Fibroblast of lung (primary cell): ENCODE measurements around the gene CCNE1.
"Not testable (repeated sequence)": the region's sequence is repeated elsewhere in the genome, so short reads cannot be mapped to it uniquely, and the experiment has no call there.

Experiments used
- CTCF ChIP-seq, 2 donors: IDR thresholded peaks in 1 of 2; conservative IDR thresholded peaks in 1 of 2; 1 replicate in 1 of 2; 2 replicates in 1 of 2; pipeline ENCODE4 v1.5.1; 2011 to 2012; ENCODE audit warnings: low read length in 2 of 2, control low read depth in 1 of 2, inconsistent platforms in 1 of 2, low read depth in 1 of 2, mild to moderate bottlenecking in 1 of 2
- EZH2 ChIP-seq: IDR thresholded peaks from 2 replicates; pipeline ENCODE4 v1.5.1; 2012; ENCODE audit warnings: low read length, control low read depth, mild to moderate bottlenecking; ENCODE audit errors: missing control alignments

DNA sequence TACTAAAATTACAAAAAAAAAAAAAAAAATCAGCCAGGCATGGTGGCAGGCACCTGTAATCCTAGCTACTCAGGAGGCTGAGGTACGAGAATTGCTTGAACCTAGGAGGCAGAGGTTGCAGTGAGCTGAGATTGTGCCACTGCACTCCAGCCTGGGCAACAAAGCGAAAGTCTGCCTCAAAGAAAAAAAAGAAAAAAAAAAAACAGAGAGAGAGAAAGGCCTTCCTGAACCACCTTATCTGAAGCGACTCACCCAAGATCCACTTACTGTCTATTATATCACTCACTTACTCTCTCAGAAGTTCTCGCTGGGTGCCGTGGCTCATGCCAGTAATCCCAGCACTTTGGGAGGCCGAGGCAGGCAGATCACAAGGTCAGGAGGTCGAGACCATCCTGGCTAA, 17.3 kb upstream of the CCNE1 start:
- TF ChIP-seq CTCF (conservative IDR thresholded peaks at IDR 0.05 in 1 of 2, IDR thresholded peaks at IDR 0.05 in 1 of 2; ENCODE audit: low read depth in 1 of 2, low read length in 2 of 2); EZH2: not testable (repeated sequence)
